GM21529 (cell line): Measurements from ENCODE around the gene TSPEAR.

Experiments used
- ATAC-seq: cut with Tn5 transposase; IDR thresholded peaks from one replicate; pipeline ENCODE4 v1.9.1; 2021; ENCODE audit not compliant: unreplicated experiment

The TSPEAR gene

GRCh38 chr21:44521928-44522752 lies 189.2 kb downstream of the TSPEAR start:
- ATAC-seq = no peak

- no peak for ATAC-seq
These were observed 190.0 kb downstream of the TSPEAR start for GRCh38 chr21:44521301-44521927.

GRCh38 chr21:44520326-44521300 lies 190.8 kb downstream of the TSPEAR start:
- no peak for ATAC-seq

GRCh38 chr21:44519346-44520325 lies 191.7 kb downstream of the TSPEAR start:
- ATAC-seq = no peak

- ATAC-seq = no peak
These were observed 192.7 kb downstream of the TSPEAR start for GRCh38 chr21:44518686-44519085.

GRCh38 chr21:44517175-44517899 lies 194.0 kb downstream of the TSPEAR start:
- no peak for ATAC-seq

GRCh38 chr21:44516828-44517174 lies 194.6 kb downstream of the TSPEAR start:
- ATAC-seq = no peak

- ATAC-seq = no peak
These were observed 195.0 kb downstream of the TSPEAR start for GRCh38 chr21:44516342-44516741.

GRCh38 chr21:44515359-44516165 lies 195.8 kb downstream of the TSPEAR start:
- ATAC-seq = no peak

- ATAC-seq = no peak
These were observed 196.5 kb downstream of the TSPEAR start for GRCh38 chr21:44514746-44515358.

GRCh38 chr21:44514218-44514520 lies 197.2 kb downstream of the TSPEAR start:
- ATAC-seq = no peak

- no peak for ATAC-seq
These were observed 197.8 kb downstream of the TSPEAR start for GRCh38 chr21:44513389-44514217.

GRCh38 chr21:44512496-44513388 lies 198.6 kb downstream of the TSPEAR start:
- ATAC-seq = no peak

- ATAC-seq = no peak
These were observed 199.5 kb downstream of the TSPEAR start for GRCh38 chr21:44511938-44512275.

- no peak for ATAC-seq
These were observed 200.0 kb downstream of the TSPEAR start for GRCh38 chr21:44511219-44511937.
